HL-60 (cell line): ENCODE data around the gene SLC49A3.

Source experiments
- DNase-seq, 2 experiments: peaks; one replicate each; pipeline ENCODE4 v3.0.0-alpha.2; 2010 to 2020; ENCODE audit warnings: low read depth in 1 of 2, low spot score in 1 of 2
- H3K27ac ChIP-seq: fragments of 250-450 bp; sonication (Bioruptor Pico); replicated peaks from 2 replicates; pipeline ENCODE4 v1.5.1; 2020; ENCODE audit warnings: mild to moderate bottlenecking, moderate library complexity
- H3K27me3 ChIP-seq: fragments of 250-450 bp; sonication (Bioruptor Pico); 2 replicates; pipeline ENCODE4 v1.5.1; 2021; ENCODE audit warnings: mild to moderate bottlenecking, moderate library complexity; ENCODE audit not compliant: insufficient read depth, poor library complexity, severe bottlenecking
- H3K4me3 ChIP-seq: replicated peaks from 2 replicates; pipeline ENCODE4 v1.5.1; 2011; ENCODE audit warnings: mild to moderate bottlenecking, control low read depth, low read length; ENCODE audit not compliant: insufficient read depth
- CTCF ChIP-seq: IDR thresholded peaks from one replicate; pipeline ENCODE4 v1.5.1; 2011; ENCODE audit warnings: low read length, control low read depth, inconsistent platforms; ENCODE audit not compliant: insufficient read depth
- GABPA ChIP-seq: IDR thresholded peaks from 2 replicates; pipeline ENCODE4 v1.6.1; 2012; ENCODE audit warnings: low read depth
- POLR2AphosphoS5 ChIP-seq: IDR thresholded peaks from 2 replicates; pipeline ENCODE4 v1.6.1; 2012; ENCODE audit warnings: low read depth
- REST ChIP-seq: IDR thresholded peaks from 2 replicates; pipeline ENCODE4 v1.6.1; 2012; ENCODE audit warnings: low read depth; ENCODE audit not compliant: insufficient replicate concordance
- SPI1 ChIP-seq: IDR thresholded peaks from 2 replicates; pipeline ENCODE4 v1.6.1; 2012; ENCODE audit warnings: low read depth, mild to moderate bottlenecking, borderline replicate concordance

Gene SLC49A3

GRCh38 chr4:660401-660800 lies 28.6 kb downstream of the SLC49A3 start:
- Histone ChIP-seq H3K27ac (no peak overlapping the region), H3K27me3 (peaks cover 10% of the 10 kb centered on the region), H3K4me3 (no peak overlapping the region)
- TF ChIP-seq GABPA (no peak), CTCF (no peak), POLR2AphosphoS5 (no peak), REST (no peak), SPI1 (no peak)
- no peak for DNase-seq

GRCh38 chr4:659851-660250 lies 29.1 kb downstream of the SLC49A3 start:
- no peak for DNase-seq
- H3K4me3 ChIP-seq: no peak overlapping the region

More at GRCh38 chr4:659851-660250, 29.1 kb downstream of the SLC49A3 start:
- TF ChIP-seq GABPA: no peak
- no peak for TF ChIP-seq CTCF
- TF ChIP-seq REST: no peak
- no peak for TF ChIP-seq POLR2AphosphoS5
- TF ChIP-seq SPI1: no peak
- H3K27ac ChIP-seq: no peak overlapping the region
- peaks cover 10% of the 10 kb centered on the region for H3K27me3 ChIP-seq
